Measurements from ENCODE around the gene NKX1-1.
"Not testable (repeated sequence)": the region's sequence is repeated elsewhere in the genome, so short reads cannot be mapped to it uniquely, and the experiment has no call there.

The NKX1-1 gene

DNA sequence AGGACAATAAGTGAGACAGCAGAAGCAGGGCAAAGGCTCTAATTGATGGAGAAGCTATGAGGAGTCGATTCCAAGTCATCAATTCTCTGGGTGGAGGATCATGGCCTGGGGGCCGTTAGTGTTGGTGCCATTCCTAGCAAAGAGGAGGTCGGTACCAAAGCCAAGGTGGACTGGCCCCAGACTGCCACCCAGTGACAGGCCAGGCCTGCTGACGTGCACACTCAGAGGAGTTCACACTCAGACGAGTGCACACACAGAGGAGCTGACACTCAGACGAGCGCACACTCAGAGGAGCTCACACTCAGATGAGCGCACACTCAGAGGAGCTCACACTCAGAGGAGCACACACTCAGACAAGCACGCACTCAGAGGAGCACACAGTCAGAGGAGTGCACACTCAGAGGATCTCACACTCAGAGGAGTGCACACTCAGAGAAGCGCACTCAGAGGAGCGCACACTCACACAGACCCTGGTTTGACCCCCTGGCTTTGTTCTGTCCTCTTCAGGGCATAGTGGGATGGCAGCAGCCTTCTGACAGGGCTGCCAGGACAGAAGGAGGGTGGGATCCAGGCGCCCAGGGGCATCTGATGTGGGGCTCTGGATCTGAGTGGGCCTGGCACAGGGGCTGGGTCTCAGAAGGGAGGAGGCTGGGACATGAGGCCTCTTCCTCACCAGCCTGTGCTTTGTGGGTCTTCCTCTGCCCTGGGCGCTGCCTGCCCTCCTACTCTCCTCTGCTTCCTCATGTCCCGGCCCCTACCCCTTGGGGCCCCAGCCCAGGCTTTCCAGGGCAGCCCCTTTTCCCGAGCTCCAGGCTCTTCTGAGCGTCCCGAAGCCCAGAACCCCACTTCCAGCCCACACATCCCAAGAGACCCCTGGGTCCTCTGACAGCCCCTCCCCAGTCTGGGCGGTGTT, 41.7 kb upstream of the NKX1-1 start:
- Histone ChIP-seq H3K4me1 (ENCODE audit: low read length) (no peaks in the 10 kb centered on the region), H3K79me2 (ENCODE audit: low read length) (no peaks in the 10 kb centered on the region), H3K36me3 (replicated peaks; ENCODE audit: low read depth, low read length) (no peaks in the 10 kb centered on the region), H3K4me3 (ENCODE audit: low read length) (no peak overlapping the region), H3K9me3 (ENCODE audit: insufficient read depth, low read length) (no peaks in the 10 kb centered on the region), H2AFZ (ENCODE audit: low read depth, low read length) (no peak overlapping the region), H4K20me1 (ENCODE audit: insufficient read depth, low read length) (no peaks in the 10 kb centered on the region), H3K27ac (ENCODE audit: low read length) (no peak overlapping the region), H3K9ac (ENCODE audit: low read length) (no peak overlapping the region), H3K27me3 (ENCODE audit: low read depth, low read length) (no peaks in the 10 kb centered on the region), H3K4me2 (ENCODE audit: low read length) (no peak overlapping the region)
- TF ChIP-seq EZH2phosphoT487 (IDR thresholded peaks at IDR 0.05; ENCODE audit: low read depth), result no peak
- TF ChIP-seq, protein P1, sequence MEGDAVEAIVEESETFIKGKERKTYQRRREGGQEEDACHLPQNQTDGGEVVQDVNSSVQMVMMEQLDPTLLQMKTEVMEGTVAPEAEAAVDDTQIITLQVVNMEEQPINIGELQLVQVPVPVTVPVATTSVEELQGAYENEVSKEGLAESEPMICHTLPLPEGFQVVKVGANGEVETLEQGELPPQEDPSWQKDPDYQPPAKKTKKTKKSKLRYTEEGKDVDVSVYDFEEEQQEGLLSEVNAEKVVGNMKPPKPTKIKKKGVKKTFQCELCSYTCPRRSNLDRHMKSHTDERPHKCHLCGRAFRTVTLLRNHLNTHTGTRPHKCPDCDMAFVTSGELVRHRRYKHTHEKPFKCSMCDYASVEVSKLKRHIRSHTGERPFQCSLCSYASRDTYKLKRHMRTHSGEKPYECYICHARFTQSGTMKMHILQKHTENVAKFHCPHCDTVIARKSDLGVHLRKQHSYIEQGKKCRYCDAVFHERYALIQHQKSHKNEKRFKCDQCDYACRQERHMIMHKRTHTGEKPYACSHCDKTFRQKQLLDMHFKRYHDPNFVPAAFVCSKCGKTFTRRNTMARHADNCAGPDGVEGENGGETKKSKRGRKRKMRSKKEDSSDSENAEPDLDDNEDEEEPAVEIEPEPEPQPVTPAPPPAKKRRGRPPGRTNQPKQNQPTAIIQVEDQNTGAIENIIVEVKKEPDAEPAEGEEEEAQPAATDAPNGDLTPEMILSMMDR (IDR thresholded peaks at IDR 0.05; ENCODE audit: low read depth, low read length), result no peak

DNA sequence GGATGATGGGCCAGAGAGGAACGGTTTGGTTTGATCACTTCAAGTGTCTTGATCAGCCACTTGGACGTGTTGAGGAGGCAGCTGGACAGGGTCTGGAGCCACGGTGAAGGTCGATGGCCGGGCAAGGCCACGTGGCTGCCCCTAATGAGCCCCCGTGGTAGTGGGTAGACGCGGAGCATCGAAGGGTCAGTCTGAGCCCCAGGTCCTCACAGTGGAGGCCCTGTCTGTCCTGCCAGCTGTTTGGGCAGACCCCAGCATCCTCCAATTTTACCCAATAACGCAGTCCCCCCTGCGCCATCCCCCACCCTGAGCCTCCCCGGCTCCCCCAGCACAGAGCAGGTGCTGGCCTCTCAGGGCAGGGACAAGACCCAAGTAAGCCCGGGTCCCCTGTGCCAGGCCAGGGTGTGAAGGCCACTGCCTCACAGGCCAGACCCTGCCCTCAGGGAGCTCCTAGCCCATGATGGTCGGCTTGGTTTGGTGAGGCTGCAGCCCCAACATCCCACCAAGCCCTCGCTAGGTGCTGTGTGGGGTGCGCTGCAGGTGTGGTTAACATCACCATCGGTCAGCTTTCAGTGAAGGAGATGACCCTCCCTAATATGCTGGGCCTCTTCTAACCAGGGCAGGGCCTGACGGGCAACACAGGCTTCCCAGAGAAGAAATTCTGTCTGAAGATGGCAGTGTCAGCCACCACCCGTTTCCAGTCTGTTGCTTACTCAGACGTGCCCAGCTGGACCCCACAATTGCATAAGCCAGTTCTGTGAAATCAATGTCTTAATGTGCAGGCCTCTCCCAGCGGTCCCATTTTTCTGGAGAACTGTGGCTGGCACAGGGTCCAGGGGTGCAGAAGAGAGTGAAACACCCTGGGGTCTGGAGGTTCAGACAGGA, 40.5 kb upstream of the NKX1-1 start:
- H3K4me1 ChIP-seq (ENCODE audit: low read length), result no peaks in the 10 kb centered on the region
- TF ChIP-seq, protein P1 (IDR thresholded peaks at IDR 0.05; ENCODE audit: low read depth, low read length), result no peak
- no peak for TF ChIP-seq EZH2phosphoT487 (IDR thresholded peaks at IDR 0.05; ENCODE audit: low read depth)
- no peaks in the 10 kb centered on the region for H3K79me2 ChIP-seq (ENCODE audit: low read length)
- no peaks in the 10 kb centered on the region for H3K9me3 ChIP-seq (ENCODE audit: insufficient read depth, low read length)
- H2AFZ ChIP-seq (ENCODE audit: low read depth, low read length), result no peak overlapping the region
- H4K20me1 ChIP-seq (ENCODE audit: insufficient read depth, low read length), result no peaks in the 10 kb centered on the region
- H3K4me3 ChIP-seq (ENCODE audit: low read length), result no peak overlapping the region
- no peaks in the 10 kb centered on the region for H3K36me3 ChIP-seq (replicated peaks; ENCODE audit: low read depth, low read length)
- H3K4me2 ChIP-seq (ENCODE audit: low read length), result no peak overlapping the region
- H3K27ac ChIP-seq (ENCODE audit: low read length), result no peak overlapping the region
- no peaks in the 10 kb centered on the region for H3K27me3 ChIP-seq (ENCODE audit: low read depth, low read length)
- H3K9ac ChIP-seq (ENCODE audit: low read length), result no peak overlapping the region

DNA sequence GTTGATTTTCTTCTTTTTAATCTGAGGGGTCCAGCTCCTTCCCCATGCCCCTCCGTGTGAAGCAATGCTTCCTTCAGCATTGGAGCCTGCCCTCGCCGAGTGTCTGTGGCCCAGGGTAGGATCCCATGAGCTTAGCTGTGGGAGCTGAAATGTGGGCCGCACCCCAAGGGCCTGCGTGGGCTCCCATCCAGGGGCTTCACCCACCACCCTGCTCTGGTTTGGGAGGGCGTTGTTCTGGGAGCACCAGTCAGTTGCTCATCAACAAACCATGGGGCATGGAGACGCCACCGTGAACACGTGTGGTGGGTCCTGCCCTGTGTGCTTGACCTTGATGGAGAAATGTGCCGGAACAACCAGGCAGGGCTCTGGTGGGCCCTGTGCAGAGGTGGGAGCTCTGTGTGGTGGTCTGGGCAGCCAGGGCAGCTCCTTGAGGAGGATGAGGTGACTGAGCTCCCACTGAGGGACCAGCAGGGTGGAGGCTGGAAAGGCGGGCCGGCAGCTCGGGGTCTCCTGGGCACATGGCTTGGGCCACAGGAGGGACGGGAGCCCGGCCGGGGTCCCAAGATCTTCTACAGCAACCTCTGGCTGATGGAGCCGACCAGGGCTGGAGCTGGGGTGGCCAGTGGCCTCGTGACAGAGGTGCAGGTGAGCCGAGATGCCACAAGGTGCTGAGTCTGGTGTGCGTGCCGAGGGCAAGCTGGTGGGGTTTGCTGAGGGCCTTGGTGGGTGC, 39.6 kb upstream of the NKX1-1 start:
- Histone ChIP-seq H3K36me3 (replicated peaks; ENCODE audit: low read depth, low read length) (no peaks in the 10 kb centered on the region), H3K9me3 (ENCODE audit: insufficient read depth, low read length) (no peaks in the 10 kb centered on the region), H2AFZ (ENCODE audit: low read depth, low read length) (no peak overlapping the region), H3K27me3 (ENCODE audit: low read depth, low read length) (no peaks in the 10 kb centered on the region), H3K4me3 (ENCODE audit: low read length) (no peak overlapping the region), H4K20me1 (ENCODE audit: insufficient read depth, low read length) (no peaks in the 10 kb centered on the region), H3K9ac (ENCODE audit: low read length) (no peak overlapping the region), H3K4me1 (ENCODE audit: low read length) (no peaks in the 10 kb centered on the region), H3K79me2 (ENCODE audit: low read length) (no peaks in the 10 kb centered on the region), H3K4me2 (ENCODE audit: low read length) (no peak overlapping the region), H3K27ac (ENCODE audit: low read length) (no peak overlapping the region)
- TF ChIP-seq, protein P1 (IDR thresholded peaks at IDR 0.05; ENCODE audit: low read depth, low read length), result no peak
- TF ChIP-seq EZH2phosphoT487 (IDR thresholded peaks at IDR 0.05; ENCODE audit: low read depth), result no peak

DNA sequence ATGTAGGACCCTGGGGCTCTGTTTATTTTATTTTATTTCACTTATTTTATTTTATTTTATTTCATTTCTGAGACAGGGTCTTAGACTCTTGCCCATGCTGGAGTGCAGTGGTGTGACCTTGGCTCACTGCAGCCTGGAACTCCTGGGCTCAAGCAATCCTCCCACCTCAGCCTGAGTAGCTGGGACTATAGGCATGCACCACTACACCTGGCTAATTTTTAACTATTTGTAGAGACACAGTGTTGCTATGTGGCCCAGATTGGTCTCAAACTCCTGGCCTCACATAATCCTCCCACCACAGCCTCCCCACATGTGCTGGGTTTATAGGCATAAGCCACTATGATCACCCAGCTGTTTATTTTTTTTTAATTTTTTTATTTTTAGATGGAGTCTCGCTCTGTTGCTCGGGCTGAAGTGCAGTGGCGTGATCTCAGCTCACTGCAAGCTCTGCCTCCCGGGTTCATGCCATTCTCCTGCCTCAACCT, 37.5 kb upstream of the NKX1-1 start:
- not testable (repeated sequence) for H3K79me2 ChIP-seq (ENCODE audit: low read length); H3K36me3 ChIP-seq (replicated peaks; ENCODE audit: low read depth, low read length); H3K4me1 ChIP-seq (ENCODE audit: low read length); H3K27me3 ChIP-seq (ENCODE audit: low read depth, low read length); H4K20me1 ChIP-seq (ENCODE audit: insufficient read depth, low read length); H3K27ac ChIP-seq (ENCODE audit: low read length); H3K9ac ChIP-seq (ENCODE audit: low read length); H3K4me2 ChIP-seq (ENCODE audit: low read length); H3K4me3 ChIP-seq (ENCODE audit: low read length); H2AFZ ChIP-seq (ENCODE audit: low read depth, low read length); H3K9me3 ChIP-seq (ENCODE audit: insufficient read depth, low read length)
